ENCODE data around the gene GMPPA.

Gene GMPPA

DNA sequence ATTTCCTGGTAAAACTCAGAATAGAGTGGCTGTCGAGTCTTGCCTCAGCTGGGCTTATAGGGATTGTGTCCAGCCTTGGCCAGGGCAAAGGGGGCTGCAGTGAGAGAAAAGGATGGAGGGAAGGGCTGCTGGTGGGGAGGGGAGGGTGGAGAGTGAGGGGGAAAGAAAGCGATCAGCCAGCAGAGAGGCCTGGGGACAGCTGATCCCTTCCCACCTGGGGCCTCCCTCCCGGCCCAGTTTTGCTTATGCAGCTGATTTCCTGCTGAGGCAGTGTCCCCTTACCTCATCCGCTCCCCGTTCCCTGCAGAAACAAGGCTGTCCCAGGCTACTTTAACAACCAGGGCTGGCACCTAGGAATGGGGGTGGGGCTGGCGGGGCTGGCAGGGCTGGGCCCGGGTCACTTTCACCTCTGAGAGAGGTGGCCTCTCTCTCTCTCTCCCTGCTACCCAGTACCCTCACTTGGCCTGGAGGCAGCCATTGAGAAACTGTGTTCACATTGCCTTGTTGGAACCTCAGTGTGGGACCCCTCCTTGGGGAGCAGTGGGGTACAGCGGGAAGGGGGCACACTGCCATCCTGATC lies 12.2 kb upstream of the GMPPA start:
- no peak for DNase-seq

DNA sequence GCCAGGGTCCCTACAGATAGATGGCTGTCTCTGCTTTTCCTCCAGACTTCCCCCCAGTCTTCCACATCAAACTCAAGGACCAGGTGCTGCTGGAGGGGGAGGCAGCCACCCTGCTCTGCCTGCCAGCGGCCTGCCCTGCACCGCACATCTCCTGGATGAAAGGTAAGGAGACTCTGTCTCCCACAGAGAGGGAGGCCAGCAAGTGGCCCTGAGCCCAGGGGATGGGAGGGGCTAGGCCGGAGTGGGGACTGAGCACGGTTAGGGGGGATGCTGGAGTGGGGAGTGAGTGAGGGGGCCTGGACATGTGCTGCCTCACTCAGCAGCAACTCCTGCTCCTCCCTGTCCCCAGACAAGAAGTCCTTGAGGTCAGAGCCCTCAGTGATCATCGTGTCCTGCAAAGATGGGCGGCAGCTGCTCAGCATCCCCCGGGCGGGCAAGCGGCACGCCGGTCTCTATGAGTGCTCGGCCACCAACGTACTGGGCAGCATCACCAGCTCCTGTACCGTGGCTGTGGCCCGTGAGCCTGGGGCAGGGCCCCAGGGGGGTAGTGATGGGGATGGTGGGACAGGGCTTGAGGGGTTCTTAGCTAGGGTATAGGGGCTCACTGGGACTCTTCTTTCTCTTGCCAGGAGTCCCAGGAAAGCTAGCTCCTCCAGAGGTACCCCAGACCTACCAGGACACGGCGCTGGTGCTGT lies 10.4 kb upstream of the GMPPA start:
- DNase-seq = no peak

DNA sequence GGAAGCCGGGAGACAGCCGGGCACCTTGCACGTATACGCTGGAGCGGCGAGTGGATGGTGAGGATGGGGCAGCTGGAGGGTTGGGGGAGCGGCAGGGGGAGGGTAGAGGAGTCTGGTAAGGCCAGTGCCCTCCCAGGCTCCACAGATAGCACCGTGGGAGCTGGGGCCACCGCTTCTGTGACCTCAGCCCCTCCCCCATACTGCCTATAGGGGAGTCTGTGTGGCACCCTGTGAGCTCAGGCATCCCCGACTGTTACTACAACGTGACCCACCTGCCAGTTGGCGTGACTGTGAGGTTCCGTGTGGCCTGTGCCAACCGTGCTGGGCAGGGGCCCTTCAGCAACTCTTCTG lies 9.9 kb upstream of the GMPPA start:
- no peak for DNase-seq

DNA sequence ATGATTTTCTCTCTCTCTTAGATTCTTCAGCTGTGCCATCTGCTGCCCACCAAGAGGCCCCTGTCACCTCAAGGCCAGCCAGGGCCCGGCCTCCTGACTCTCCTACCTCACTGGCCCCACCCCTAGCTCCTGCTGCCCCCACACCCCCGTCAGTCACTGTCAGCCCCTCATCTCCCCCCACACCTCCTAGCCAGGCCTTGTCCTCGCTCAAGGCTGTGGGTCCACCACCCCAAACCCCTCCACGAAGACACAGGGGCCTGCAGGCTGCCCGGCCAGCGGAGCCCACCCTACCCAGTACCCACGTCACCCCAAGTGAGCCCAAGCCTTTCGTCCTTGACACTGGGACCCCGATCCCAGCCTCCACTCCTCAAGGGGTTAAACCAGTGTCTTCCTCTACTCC lies 9.4 kb upstream of the GMPPA start:
- no peak for DNase-seq

DNA sequence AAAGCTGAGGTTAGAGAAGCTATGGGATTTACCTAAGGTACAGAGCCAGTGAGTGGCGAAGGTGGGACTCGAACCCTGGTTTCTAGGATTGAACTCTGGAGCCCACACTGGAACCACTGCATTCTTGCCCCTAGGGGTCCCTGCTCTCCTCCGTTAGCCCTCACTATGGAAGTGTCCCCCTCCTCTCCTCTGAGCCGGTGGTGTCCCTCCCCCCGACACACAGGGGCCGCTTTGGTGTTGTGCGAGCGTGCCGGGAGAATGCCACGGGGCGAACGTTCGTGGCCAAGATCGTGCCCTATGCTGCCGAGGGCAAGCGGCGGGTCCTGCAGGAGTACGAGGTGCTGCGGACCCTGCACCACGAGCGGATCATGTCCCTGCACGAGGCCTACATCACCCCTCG lies 8.5 kb upstream of the GMPPA start:
- DNase-seq = no peak

DNA sequence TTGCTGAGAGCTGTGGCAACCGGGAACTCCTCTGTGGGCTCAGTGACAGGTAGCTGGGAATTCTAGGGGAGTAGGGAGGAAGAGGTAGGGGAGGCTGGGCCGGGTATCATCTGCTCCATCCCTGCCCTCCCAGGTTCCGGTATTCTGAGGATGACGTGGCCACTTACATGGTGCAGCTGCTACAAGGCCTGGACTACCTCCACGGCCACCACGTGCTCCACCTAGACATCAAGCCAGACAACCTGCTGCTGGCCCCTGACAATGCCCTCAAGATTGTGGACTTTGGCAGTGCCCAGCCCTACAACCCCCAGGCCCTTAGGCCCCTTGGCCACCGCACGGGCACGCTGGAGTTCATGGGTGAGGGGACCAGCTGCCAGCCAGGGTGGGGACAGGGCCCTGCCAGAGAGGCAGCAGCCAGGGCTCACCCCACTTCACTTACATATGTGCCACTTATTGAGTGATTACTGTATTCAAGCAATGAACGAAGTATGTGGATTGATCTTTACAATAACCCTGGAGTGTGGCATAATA lies 8.0 kb upstream of the GMPPA start:
- no peak for DNase-seq

DNA sequence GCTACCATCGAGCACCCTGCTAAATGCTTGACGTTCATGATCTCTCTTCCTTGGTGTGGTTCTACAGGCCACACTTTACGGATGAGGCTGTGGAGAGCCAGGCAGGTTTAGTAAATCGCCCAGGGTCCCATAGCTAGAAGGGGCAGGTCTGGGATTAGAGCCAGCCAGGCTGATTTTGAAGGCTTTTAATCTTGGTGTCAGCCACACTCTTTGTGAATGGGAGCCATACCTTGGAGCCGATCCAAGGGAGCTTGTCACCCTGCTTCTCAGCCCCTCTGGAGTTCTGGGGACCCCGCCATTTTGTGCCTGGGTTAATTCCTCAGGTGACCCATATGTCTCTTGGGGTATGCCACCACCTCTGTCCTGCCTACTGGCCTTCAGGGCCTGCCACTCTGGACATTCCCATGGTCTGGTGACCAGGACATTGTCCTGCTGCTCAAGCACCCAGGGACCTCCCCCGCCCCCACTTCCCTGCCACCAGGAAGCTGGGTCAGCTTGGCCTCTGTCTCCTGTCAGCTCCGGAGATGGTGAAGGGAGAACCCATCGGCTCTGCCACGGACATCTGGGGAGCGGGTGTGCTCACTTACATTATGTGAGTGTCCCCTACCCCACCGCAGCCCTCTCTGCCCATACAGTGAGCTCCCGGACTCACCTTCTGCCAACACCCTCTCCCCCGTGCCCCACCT lies 7.3 kb upstream of the GMPPA start:
- DNase-seq = no peak

DNA sequence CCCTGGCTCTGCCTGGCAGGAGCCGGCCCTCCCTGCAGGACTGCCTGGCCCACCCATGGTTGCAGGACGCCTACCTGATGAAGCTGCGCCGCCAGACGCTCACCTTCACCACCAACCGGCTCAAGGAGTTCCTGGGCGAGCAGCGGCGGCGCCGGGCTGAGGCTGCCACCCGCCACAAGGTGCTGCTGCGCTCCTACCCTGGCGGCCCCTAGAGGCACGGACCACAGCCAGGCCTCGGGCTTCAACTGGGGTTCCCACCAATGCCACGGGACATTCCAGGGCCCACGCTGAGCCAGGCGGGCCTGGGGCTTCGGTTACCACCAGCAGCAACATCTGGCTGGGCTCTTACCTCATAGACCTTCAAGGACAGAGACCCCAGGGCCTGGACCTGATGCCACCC lies 6.1 kb upstream of the GMPPA start:
- no peak for DNase-seq

DNA sequence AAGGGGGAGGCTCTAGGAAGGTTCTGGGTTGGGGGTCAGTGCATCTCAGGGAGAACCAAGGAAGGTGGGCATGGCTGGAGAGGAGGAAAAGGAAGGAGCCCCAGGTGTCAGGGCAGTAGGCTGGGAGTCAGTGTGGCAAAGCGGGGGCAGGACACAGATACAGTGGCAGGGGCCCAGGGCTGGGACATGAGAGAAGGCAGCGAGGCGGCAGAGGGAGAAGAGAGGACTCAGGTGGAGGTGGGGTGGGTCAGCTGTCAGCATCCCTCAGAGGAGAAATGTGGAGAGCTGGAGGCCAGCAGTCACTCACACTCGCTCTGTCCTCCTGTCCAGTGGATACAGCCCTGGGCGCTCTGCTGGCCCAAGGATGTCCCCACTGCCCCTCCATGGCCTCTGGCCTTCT lies 5.6 kb upstream of the GMPPA start:
- DNase-seq = no peak

DNA sequence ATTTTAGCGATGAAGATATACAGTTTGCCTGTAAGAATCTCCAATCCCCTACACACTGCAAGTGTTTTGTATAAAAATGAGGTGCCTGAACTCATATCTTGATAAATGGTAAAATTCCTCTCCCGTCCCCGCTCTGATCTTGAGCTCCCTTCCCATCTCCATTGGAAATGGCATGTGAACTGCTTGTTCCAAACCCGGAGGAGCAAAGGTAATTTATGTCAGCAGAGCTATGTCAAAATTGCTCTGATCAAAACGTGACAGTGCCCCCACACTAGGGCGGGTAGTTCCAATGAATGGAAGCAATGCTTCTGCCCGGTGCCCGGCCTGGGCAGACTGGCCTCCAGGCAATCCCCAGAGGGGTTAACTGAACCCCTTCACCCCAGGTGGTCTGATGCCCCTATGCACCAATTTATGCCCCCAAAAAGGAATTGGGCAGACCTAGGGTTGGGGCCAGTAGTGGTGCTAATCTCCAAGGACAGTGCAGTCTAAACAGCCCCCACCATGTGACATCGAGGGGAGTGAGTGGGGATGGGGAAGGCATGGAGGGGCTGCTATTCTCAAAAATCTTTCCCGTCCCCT lies 3.6 kb upstream of the GMPPA start:
- DNase-seq = no peak

DNA sequence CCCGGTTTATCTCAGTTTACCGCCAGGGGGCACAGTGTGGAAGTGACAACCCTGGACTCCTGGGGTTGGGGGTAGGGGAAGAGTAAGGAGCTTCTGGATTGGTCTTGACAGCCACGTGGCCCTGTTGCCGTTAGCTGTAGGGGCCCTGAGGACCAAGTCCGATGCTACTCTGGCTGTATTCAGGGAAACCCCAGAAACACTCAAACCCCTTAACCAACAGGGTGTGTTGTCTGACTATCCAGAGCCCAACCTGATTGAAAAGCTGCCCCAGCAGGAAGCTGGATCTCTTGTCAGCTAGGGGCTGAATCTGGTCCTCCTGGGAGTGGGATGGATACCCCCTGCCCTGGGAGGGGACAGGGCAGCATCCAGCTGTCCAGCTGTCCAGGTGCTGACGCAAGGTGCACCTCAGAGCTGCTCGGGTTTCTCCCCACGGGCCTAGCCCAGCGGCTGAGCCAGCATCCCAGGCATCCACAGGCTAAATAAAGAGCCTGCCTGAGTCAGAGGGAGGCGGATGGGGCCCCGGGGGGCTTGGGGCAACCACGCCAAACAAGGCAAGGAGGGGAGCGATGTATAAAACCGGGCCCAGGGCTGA lies 3.1 kb upstream of the GMPPA start:
- peak; percentile 31 for DNase-seq

DNA sequence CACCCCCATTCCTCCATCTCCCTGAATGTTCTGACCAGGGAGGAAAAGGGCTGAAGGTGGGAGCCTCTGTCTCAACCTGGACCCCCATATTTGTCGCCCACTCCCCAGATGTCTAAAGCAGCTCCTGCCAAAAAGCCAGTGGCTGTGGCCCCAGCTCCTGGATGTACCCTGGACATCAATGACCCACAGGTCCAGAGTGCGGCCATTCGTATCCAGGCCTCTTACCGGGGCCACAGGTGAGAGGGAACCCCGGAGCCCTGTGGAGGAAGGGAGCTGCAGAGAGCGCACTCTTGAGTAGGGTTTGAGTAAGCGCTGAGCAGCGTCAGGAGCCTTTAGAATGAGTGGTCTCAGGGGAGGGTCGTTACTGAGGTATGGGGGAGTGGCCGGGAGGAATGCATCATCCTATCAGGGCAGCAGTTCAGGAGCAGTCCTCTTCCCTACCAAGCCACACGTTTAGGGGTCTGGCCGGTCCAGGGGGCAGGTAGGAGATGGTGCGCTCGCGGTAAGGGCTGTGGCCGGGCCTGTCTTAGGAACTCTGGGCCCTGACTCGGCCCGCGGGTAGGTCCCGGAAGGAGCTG lies 2.4 kb upstream of the GMPPA start:
- DNase-seq = no peak

DNA sequence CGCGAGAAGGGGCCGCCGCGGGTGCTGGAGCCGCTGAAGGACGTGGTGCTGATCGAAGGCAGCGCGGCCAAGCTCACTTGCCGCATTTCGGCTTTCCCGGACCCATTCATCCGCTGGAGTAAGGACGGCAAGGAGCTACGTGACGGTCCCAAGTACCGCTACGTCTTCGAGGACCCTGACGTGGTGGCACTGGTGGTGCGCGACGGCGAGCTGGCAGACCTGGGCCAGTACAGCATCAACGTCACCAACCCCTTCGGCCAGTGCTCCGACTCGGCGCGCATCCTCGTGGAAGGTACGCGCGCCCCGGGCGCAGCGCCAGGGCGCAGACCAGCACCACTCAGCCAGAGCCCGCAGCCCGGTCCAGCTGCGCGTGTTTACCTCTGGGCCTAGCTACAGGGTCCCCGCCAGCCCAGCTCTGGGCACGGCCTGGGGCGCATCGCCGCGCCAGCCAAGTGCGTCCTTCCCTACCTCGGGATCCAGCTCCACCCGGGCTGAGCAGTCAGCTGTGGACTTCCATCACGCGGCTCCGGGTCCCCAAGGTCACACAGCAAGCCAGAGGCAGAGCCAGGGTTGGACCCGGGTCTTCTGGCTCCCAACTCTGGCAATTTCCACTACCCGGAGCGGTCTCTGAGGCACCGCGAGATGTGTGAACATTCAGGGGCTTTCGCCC lies 1.7 kb upstream of the GMPPA start:
- DNase-seq = no peak

DNA sequence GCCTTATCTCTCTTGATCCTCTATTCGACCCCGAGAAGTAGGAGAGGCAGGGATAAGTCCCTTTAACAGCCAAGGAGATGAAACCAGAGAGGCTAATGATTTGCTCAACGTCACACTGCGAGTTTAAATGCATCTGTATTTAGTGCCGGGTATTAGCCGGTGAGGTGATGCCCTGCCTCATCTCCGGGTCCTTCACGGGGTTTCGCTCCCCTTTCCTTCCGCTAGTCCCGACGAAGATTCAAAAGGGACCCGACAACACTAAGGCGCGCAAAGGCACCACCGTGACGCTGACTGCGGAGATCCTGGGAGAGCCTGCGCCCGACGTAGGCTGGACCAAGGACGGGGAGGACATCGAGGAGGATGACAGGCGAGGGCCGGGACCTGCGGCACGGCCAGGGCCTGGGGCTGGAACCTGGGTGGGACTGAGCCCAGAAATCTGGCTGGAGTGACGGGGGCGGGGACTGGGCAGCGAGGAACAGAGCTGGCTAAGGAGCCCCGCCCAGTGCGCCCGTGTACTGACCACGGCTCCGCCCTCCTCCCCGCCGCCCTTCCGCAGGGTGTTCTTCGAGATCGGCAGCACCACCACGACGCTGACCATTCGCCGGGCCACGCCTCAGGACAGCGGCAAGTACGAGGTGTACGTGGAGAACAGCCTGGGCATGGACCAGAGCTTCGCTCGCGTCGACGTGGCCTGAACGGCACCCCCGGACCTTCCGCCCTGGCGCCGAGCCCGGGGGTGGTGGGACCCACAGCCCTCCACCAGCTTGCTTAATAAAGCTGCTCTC lies 1.0 kb upstream of the GMPPA start:
- DNase-seq = no peak

DNA sequence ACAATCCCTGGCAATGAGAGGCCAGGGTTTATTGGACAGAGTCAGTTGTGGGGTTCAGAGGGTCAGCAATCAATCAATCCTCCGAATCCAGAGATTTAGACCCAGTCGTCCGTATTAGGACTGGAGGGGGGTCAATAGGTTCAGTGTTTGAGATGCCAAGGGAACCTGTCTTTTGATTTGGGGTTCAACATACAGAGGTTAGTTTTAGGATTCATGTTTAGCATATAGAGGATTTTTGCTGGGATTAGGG lies 292 bp downstream of the GMPPA start:
- DNase-seq = no peak

DNA sequence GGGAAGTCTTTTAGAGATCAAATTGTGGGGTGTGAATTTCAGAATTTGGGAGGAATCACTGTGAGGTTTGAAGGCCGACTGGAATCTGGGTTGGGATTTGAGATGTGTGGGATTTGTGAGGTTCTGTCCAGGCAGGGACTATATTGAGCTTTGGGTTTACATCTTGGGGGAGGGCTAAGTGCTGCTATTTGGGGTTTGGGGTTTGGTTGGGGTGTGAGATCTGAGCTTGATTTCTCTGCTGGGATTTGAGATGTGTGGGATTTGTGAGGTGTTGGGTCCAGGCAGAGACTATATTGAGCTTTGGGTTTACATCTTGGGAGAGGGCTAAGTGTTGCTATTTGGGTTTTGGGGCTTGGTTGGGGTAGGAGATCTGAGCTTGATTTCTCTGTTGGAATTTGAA lies 864 bp downstream of the GMPPA start:
- no peak for DNase-seq

DNA sequence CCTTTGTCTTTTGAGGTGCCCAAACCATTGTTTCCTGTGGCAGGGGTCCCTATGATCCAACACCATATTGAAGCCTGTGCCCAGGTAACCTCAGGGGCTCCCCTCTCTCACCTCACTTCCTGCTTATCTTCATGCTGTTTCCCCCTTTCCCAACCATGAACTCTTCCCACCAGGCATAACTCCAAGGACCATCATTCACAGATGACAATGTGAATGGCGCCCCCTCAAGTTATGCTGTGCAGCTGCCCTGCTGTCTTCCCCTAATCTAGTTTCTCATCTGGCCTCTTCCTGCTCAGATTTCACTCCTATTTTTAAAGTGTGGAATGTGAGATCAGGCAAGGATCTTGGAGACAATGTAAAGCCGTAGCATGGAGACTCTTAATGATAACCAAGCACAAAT lies 1.4 kb downstream of the GMPPA start:
- DNase-seq = no peak

DNA sequence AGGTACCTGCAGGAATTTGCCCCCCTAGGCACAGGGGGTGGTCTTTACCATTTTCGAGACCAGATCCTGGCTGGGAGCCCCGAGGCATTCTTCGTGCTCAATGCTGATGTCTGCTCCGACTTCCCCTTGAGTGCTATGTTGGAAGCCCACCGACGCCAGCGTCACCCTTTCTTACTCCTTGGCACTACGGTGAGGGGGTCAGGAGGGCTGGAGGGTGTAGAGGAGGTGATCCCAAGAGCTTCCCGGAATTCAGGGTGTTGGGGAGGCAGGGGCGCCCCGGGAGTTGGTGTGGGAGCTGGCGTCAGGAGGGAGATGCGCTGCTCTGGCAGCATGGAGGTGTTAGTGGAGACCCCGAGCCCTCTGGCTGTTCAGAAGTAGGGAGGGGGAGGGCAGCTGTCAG lies 3.2 kb downstream of the GMPPA start:
- DNase-seq = no peak

DNA sequence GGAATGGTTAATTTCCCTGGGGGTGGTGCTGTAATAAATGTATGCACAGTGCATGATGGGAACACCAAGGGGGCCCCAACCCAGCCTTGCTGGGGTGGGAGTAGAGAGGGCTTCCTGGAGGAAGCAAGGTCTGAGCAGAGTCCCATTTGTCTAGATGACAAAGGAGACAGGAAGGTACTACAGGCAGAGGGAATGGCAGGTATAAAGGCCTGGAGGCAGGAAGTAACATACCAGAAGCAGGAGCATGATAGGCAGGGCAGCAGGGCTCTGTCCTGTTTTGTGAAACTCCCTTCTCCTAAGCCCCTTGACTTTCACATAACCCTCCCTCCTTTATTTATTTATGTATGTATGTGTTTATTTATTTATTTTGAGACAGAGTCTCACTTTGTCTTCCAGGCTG lies 3.9 kb downstream of the GMPPA start:
- DNase-seq = no peak

DNA sequence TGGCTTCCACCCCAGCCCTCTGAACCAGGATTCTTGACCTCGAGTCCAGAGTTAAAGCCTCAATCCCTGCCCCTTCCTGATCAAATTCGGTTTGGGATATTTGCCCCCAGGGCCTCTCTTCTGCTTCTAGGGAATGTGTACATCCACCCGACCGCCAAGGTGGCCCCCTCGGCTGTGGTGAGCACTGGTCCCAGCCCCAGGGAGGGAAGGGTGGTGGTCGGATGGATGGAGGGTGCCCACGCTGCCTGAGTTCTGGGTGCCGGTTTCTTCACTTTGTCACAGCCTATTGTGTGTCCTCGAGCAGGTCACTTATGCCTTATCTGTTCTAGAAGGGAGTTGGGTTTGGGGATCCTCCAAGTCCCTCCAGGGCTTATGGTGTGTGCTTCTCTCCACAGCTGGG lies 6.9 kb downstream of the GMPPA start:
- no peak for DNase-seq

DNA sequence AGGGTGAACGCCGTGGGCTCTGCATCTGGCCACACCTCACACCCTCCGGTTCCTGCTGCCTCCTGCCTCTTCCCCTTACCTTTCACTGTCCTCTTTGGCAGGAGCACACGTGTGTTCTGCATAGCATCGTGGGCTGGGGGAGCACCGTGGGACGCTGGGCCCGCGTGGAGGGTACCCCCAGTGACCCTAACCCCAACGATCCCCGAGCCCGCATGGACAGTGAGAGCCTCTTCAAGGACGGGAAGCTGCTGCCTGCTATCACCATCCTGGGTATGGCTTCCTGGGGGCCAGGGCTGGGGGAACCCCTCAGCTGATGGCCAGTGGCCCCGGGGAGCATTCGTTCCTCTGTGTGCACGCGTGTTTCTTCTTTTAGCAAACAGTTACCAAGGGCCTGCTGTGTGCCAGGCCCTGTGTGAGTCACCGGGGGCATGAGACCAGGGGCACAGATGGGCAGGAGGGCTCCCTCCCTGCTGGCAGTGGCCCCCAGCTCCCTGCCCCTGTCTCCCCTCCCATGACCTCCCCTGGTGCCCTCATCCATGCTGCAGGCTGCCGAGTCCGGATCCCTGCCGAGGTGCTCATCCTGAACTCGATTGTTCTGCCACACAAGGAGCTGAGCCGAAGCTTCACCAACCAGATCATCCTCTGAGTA lies 7.6 kb downstream of the GMPPA start:
- no peak for DNase-seq

Data from activated T-cell treated with anti-CD3 and anti-CD28 coated beads for 4 hours (primary cell).